HPDE6-E6E7 (cell line): ENCODE data around the gene NKX6-2.
"Not testable (repeated sequence)": the region's sequence is repeated elsewhere in the genome, so short reads cannot be mapped to it uniquely, and the experiment has no call there.

Experiments used
- DNase-seq: peaks from one replicate; pipeline ENCODE4 v3.0.0; 2011; ENCODE audit warnings: missing footprints; ENCODE audit errors: extremely low spot score

The NKX6-2 gene

DNA sequence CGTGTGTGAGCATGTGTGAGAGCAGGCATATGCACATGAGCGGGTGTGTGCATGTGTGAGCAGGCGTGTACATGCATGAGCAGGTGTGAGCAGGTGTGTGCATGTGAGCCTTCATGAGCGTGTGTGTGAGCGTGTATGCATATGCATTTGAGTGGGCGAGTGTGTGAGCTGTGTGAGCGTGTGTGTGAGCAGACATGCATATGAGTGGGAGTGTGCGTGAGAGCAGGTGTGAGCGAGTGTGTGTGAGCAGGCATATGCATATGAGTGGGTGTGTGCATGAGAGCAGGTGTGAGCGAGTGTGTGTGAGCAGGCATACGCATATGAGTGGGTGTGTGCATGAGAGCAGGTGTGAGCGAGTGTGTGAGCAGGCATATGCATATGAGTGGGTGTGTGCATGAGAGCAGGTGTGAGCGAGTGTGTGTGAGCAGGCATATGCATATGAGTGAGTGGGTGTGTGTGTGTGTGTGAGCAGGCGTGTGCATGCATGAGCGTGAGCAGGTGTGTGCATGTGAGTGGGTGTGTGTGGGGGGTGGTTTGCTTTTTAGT, 30.7 kb downstream of the NKX6-2 start:
- no peak for DNase-seq

DNA sequence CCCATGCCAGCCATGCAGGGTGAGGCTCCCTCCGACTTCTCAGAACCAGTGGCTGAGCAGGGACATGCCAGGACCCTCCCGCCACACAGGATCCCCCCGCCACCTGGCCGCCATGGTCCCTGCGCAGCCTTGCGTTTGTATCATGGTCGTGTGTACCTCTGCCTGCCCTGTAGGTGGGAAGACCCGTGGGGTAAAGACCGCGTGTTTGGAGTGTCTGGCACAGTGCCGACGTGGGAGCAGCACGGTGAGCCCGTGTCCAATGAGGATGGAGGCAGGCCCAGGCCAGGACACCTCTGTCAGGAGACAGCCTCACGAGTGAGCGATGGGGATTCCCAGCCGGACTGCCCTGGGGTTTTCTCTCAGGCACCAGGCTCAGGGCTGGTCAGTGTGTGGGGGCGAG, 31.9 kb downstream of the NKX6-2 start:
- no peak for DNase-seq

DNA sequence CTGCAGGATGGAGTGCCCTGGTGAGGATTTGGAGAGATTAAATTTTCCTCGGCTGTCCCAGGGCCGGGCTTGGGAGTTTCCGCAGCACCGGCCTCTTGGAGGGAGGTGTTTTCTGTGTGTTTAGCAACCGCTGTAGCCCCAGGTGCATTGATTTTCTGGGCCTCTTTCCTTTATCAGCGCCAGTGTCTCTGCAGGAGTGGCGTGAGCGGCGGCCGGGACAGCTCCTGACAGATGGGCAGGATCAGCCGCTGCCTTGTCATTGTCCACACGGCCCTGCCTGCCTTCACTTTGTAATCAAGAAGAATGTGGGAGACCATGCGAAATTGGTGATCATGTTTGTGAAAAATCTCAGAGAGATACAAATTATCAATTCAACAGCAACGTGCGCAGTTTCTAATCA, 32.4 kb downstream of the NKX6-2 start:
- no peak for DNase-seq

GRCh38 chr10:132752961-132753360, 33.0 kb downstream of the NKX6-2 start:
- no peak for DNase-seq

- DNase-seq, result no peak
Measured at GRCh38 chr10:132752378-132752777, 33.6 kb downstream of the NKX6-2 start.

GRCh38 chr10:132750936-132751335, 35.0 kb downstream of the NKX6-2 start:
- no peak for DNase-seq

- no peak for DNase-seq
Measured at GRCh38 chr10:132749371-132749795, 36.6 kb downstream of the NKX6-2 start.

DNA sequence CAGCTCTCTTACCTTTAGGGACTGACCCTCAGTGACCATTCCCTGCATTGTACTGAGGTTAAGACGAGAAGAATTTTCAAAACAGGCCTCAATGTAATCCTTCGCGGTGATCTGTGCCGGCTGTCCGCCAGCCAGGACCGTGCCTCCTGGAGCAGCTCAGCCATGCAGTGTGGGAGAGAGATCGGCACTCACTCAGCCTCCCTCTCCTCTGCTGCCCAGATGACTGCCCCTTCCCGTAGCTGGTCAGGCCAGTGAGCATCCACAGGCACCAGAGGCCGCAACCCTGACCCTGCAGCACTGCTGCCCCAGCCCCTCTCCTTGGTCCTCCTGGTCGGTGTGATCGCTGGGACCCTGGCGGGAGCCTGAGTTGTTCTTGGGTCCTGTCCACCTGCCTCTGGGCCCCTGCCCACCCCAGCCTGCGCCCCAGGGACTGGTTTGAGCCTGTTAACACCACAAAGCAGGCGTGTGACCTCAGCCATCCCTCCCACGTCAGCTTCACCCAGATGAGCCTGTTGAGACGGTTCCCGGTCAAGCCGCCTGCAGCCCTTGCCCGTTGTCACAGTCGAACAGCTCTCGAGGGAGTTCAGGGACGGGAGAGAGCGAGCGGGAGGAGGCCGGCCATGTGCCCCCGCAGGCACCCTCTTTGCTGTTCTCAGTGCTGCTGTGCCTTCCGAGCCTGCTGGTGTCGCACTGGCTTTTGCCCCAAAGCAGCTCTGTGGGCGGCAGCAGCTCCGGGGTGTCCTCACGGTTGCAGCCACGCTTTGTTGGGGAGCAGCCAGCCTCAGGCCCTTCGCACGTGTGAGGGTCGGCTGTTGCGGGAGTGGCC, 37.2 kb downstream of the NKX6-2 start:
- DNase-seq, result no peak

DNA sequence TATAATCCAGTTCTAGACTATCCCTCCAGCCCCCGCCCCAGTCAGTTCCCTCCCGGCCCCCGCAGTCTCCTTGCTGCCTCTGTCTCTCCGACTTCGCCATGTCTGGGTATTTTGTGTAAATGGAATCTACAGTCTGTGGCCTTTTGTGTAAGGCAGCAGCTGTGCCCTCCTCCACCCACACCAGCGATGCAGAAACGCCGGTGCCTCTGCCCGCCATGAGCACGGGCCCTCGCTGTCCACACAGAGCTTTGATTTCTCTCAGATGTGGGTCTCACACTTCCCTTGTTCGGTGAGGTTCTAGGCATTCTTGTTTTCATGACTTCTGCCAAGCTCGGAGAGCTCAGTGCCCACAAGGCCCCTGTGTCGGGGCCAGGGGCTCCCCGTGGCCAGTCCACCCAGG, 37.8 kb downstream of the NKX6-2 start:
- DNase-seq, result no peak

DNA sequence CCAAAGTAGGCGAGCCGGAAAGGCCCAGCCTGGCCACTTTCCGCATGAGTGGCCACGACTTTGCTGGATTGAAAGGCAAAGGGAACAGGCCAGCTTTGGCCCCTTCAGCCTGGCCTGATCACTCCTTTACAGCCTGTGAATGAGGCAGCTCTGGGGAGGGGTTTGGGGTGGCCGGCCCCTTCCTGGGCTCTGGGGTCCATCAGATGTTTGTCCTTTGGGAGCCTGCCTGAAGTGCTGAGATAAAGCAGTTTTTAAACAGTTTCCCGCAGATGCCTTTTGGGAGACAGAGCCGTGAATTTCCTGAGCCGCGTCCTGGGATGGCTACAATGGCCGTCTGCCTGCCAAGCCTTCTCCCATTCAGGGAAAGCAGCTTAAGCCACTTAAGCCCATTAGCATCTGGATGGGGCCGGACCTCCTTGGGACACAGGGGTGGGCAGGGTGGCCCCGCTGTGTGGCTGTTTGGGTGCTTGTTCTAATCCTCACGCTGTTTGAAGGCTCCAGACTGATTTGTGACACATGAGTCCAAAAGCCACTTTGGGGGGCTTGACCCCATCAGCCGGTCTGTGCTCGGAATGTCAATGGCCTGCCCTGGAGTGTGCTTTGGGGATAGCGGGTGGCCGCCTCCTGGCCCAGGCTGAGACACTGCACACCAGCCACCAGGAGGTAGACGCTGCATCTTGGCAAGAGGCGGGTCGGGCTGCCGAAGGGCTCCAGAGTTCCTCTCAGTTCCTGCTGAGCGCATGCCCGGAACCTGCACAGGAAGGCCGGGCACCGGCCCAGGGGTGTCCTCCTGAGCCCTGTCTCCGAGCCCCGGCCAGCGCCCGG, 38.9 kb downstream of the NKX6-2 start:
- DNase-seq, result no peak

GRCh38 chr10:132746386-132746785, 39.6 kb downstream of the NKX6-2 start:
- no peak for DNase-seq

- no peak for DNase-seq
Measured at GRCh38 chr10:132745971-132746370, 40.0 kb downstream of the NKX6-2 start.

DNA sequence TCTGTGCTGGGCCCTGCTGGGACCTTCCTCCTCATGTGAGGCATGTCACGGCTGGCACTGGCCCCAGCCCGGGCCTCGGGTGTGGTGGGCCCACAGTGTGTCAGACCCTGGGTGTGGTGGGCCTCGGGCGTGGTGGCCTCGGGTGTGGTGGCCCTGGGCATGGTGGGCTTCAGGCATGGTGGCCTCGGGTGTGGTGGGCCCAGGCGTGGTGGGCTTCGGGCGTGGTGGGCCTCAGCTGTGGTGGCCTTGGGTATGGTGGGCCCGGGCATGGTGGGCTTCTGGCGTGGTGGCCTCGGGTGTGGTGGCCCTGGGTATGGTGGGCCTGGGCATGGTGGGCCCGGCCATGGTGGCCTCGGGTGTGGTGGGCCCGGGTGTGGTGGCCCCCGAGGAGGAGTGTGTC, 40.4 kb downstream of the NKX6-2 start:
- DNase-seq, result no peak

- DNase-seq, result no peak
Measured at GRCh38 chr10:132744839-132745238, 41.1 kb downstream of the NKX6-2 start.

- DNase-seq, result no peak
Measured at GRCh38 chr10:132743925-132744490, 41.9 kb downstream of the NKX6-2 start.

GRCh38 chr10:132743196-132743924, 42.6 kb downstream of the NKX6-2 start:
- DNase-seq, result not testable (repeated sequence)

DNA sequence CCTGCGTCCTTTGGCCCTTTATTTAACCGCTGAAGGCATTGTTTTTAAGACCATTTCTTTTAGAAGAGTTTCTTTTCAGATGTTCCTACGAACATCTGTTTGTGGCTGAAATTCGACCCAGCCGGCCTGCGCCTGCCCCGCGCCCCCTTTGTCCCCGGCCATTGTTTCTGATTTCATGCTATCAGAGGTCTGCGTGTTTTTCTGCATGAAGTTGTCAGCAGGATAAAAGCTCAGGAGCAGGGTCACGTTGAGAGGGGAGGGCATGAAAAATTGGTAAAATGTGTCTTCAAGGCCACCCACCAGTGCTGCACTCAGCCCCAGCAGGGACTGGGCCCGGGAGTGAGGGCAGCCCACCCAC, 43.1 kb downstream of the NKX6-2 start:
- DNase-seq, result no peak

DNA sequence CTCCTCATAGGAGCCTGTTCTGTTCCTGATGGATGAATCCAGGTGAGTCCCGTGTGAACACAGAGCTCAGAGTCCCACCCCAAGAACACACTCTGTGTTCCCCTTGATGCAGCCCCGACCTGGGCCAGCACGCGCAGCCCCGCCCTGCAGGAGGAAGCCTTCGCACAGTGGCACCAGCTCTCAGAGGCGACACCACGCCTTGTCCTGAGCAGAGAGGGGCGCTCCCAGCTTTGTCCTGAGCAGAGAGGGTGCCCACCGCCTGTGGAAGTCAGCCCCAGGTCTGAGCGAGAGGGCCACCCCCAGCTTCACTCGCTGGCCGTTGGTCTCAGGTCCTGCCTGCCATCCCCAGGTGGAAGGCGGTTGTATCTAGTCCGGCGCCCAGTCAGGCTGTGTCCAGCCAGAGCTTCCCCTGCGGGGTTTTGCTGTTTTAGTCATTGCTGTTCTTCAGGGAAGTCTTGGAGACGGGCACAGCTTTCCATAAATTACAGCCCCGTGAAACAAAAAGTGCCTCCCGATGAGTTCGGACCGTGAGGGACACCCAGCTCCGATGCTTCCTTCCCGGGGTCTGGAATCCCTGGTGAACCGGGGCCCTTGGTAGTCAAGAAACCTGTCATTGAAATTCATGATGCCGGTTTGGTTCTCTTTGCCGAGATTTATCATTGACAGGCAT, 43.6 kb downstream of the NKX6-2 start:
- no peak for DNase-seq

- no peak for DNase-seq
Measured at GRCh38 chr10:132740588-132740987, 45.4 kb downstream of the NKX6-2 start.

DNA sequence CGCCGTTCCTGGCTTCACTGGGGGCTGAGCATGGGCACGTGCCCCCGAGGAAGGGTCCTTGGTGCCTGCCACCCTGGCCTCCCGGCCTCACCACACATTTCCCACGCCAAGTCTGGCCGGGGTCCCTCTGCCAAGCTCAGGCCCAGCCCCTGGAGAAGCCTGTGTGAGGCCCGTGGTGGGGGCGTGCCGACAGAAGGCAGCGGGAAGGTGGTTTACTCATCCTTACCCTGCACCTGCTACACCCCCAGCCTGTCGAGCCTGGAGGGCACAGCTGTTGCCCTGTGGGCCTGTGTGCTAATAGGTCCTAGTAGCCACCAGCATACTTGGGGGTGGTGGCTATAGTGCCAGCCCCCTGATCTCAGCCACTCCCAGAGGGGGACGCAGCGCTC, 46.7 kb downstream of the NKX6-2 start:
- DNase-seq, result no peak
